Breast epithelium (tissue), 3 donors: ENCODE results near the gene ACSF2.
A peak's percentile ranks its signal among the peaks of the same experiment; 100 is the strongest.

ENCODE experiments used
- POLR2A ChIP-seq: fragments of 450-650 bp; IDR thresholded peaks from one replicate; pipeline ENCODE4 v1.6.1; 2016; ENCODE audit warnings: antibody characterized with exemption, mild to moderate bottlenecking, moderate library complexity
- POLR2AphosphoS5 ChIP-seq, 3 donors: sonication (generic); formaldehyde crosslinking; IDR thresholded peaks; one replicate each; pipeline ENCODE4 v1.6.1; 2017; ENCODE audit warnings: antibody characterized with exemption in 3 of 3
- TF ChIP-seq, protein P1 (sequence below), 3 donors: fragments of 450-650 bp; IDR thresholded peaks; one replicate each; pipeline ENCODE4 v1.5.1; 2016 to 2017; ENCODE audit warnings: antibody characterized with exemption in 3 of 3, mild to moderate bottlenecking in 3 of 3, moderate library complexity in 3 of 3

GRCh38 chr17:50425682-50426471 is at the start of gene ACSF2:
- peak; percentile 60 for TF ChIP-seq POLR2A
- TF ChIP-seq, protein P1, sequence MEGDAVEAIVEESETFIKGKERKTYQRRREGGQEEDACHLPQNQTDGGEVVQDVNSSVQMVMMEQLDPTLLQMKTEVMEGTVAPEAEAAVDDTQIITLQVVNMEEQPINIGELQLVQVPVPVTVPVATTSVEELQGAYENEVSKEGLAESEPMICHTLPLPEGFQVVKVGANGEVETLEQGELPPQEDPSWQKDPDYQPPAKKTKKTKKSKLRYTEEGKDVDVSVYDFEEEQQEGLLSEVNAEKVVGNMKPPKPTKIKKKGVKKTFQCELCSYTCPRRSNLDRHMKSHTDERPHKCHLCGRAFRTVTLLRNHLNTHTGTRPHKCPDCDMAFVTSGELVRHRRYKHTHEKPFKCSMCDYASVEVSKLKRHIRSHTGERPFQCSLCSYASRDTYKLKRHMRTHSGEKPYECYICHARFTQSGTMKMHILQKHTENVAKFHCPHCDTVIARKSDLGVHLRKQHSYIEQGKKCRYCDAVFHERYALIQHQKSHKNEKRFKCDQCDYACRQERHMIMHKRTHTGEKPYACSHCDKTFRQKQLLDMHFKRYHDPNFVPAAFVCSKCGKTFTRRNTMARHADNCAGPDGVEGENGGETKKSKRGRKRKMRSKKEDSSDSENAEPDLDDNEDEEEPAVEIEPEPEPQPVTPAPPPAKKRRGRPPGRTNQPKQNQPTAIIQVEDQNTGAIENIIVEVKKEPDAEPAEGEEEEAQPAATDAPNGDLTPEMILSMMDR (IDR thresholded peaks at IDR 0.05) = no peak
- peak in 2 of 3 donors; percentile 7 to 55 for TF ChIP-seq POLR2AphosphoS5 (IDR thresholded peaks at IDR 0.05)
